GM23338 (cell line): Measurements from ENCODE around the gene AANAT. TPM values are rescaled to one million over a fixed set of nuclear protein-coding genes. Genes with fewer than 3 reads are reported as not detected.

Experiments
- ATAC-seq: fragments of 200-7000 bp; cut with Tn5 transposase; 3 replicates; pipeline ENCODE4 v1.9.1; 2020
- DNase-seq: peaks from one replicate; pipeline ENCODE4 v3.0.0-alpha.2; 2015; ENCODE audit warnings: low spot score
- H2AFZ ChIP-seq: fragments of 200-600 bp; sonication (generic); 2 replicates; pipeline ENCODE4 v1.8.0; 2016; ENCODE audit warnings: antibody characterized with exemption, mild to moderate bottlenecking, moderate library complexity
- H3F3A ChIP-seq: fragments of 200-600 bp; sonication (generic); replicated peaks from 2 replicates; pipeline ENCODE4 v1.8.0; 2017; ENCODE audit warnings: antibody characterized with exemption, mixed run types, low read depth
- H3K27ac ChIP-seq: fragments of 200-600 bp; sonication (generic); 2 replicates; pipeline ENCODE4 v1.6.1; 2016; ENCODE audit warnings: low read depth
- H3K27me3 ChIP-seq: fragments of 200-600 bp; sonication (generic); 2 replicates; pipeline ENCODE4 v1.8.0; 2016; ENCODE audit warnings: mild to moderate bottlenecking, mixed run types, moderate library complexity; ENCODE audit not compliant: insufficient read depth
- H3K36me3 ChIP-seq: fragments of 200-600 bp; sonication (generic); 2 replicates; pipeline ENCODE4 v1.8.0; 2016; ENCODE audit warnings: mild to moderate bottlenecking; ENCODE audit not compliant: insufficient read depth
- H3K4me1 ChIP-seq: fragments of 200-600 bp; sonication (generic); 2 replicates; pipeline ENCODE4 v1.8.0; 2016; ENCODE audit warnings: mild to moderate bottlenecking, moderate library complexity; ENCODE audit not compliant: insufficient read depth
- H3K4me2 ChIP-seq: fragments of 200-600 bp; sonication (generic); 2 replicates; pipeline ENCODE4 v1.7.1; 2017; ENCODE audit warnings: mixed run types
- H3K4me3 ChIP-seq: fragments of 200-600 bp; sonication (generic); 2 replicates; pipeline ENCODE4 v1.6.1; 2016; ENCODE audit warnings: mixed run types
- H3K79me2 ChIP-seq: fragments of 200-600 bp; sonication (generic); replicated peaks from 2 replicates; pipeline ENCODE4 v1.8.0; 2017; ENCODE audit warnings: mild to moderate bottlenecking; ENCODE audit not compliant: insufficient read depth
- H3K9me2 ChIP-seq: fragments of 200-600 bp; sonication (generic); 2 replicates; pipeline ENCODE4 v1.8.0; 2017; ENCODE audit not compliant: insufficient read depth
- H4K20me1 ChIP-seq: fragments of 200-600 bp; sonication (generic); replicated peaks from 2 replicates; pipeline ENCODE4 v1.8.0; 2017; ENCODE audit warnings: mild to moderate bottlenecking; ENCODE audit not compliant: insufficient read depth
- H3K27ac Mint-ChIP-seq: 2 replicates; pipeline ENCODE4 v1.8.0; 2020; ENCODE audit warnings: inconsistent platforms, mild to moderate bottlenecking, moderate library complexity, mixed read lengths
- H3K27me3 Mint-ChIP-seq: 3 replicates; pipeline ENCODE4 v1.8.0; 2022; ENCODE audit warnings: low read depth, mild to moderate bottlenecking, moderate library complexity, mixed read lengths, inconsistent platforms; ENCODE audit not compliant: insufficient read depth, poor library complexity
- H3K36me3 Mint-ChIP-seq: 3 replicates; pipeline ENCODE4 v1.8.0; 2021; ENCODE audit warnings: low read depth, mild to moderate bottlenecking, inconsistent platforms, moderate library complexity, mixed read lengths
- H3K4me1 Mint-ChIP-seq: 3 replicates; pipeline ENCODE4 v1.8.0; 2020; ENCODE audit warnings: mild to moderate bottlenecking, inconsistent platforms, mixed read lengths
- H3K4me3 Mint-ChIP-seq: 3 replicates; pipeline ENCODE4 v1.8.0; 2021; ENCODE audit warnings: moderate library complexity, mild to moderate bottlenecking, inconsistent platforms, mixed read lengths
- H3K9me3 Mint-ChIP-seq: 3 replicates; pipeline ENCODE4 v1.8.0; 2020; ENCODE audit warnings: moderate library complexity, mild to moderate bottlenecking, inconsistent platforms, mixed read lengths
- CREB1 ChIP-seq: fragments of 250-450 bp; sonication (Bioruptor Pico); IDR thresholded peaks from 2 replicates; pipeline ENCODE4 v1.5.0; 2020; ENCODE audit warnings: low read depth, mild to moderate bottlenecking, moderate library complexity
- EZH2 ChIP-seq: fragments of 200-600 bp; sonication (generic); IDR thresholded peaks from one replicate; pipeline ENCODE4 v1.8.0; 2017; ENCODE audit warnings: antibody characterized with exemption, mild to moderate bottlenecking, low read depth; ENCODE audit not compliant: unreplicated experiment
- EZH2phosphoT487 ChIP-seq: fragments of 200-600 bp; sonication (generic); IDR thresholded peaks from one replicate; pipeline ENCODE4 v1.8.1; 2018; ENCODE audit warnings: antibody characterized with exemption; ENCODE audit not compliant: unreplicated experiment
- JUNB ChIP-seq: IDR thresholded peaks from one replicate; pipeline ENCODE4 v1.6.1; 2016; ENCODE audit warnings: antibody characterized with exemption; ENCODE audit not compliant: unreplicated experiment
- NANOG ChIP-seq: IDR thresholded peaks from 2 replicates; pipeline ENCODE4 v1.6.1; 2016; ENCODE audit warnings: antibody characterized with exemption, borderline replicate concordance
- POLR2AphosphoS5 ChIP-seq: IDR thresholded peaks from 2 replicates; pipeline ENCODE4 v1.6.1; 2016; ENCODE audit warnings: antibody characterized with exemption, low read depth
- STAT1 ChIP-seq: IDR thresholded peaks from one replicate; pipeline ENCODE4 v1.6.1; 2016; ENCODE audit warnings: antibody characterized with exemption; ENCODE audit not compliant: unreplicated experiment
- ZNF114 ChIP-seq: fragments of 250-450 bp; sonication (Bioruptor Pico); IDR thresholded peaks from 2 replicates; pipeline ENCODE4 v1.5.0; 2020; ENCODE audit warnings: mild to moderate bottlenecking, moderate library complexity
- ZNF331 ChIP-seq: fragments of 250-450 bp; sonication (Bioruptor Pico); IDR thresholded peaks from 2 replicates; pipeline ENCODE4 v1.5.0; 2020; ENCODE audit warnings: low read depth, mild to moderate bottlenecking, moderate library complexity
- polyA plus RNA-seq: library from polyadenylated mRNA; unstranded; fragments of >200 nt; fragmentation: Nextera tagmentation; extraction: Ambion mirVana; gene quantifications from 2 replicates; pipeline ENCODE4 v1.2.1, GENCODE V29; 2016
- total RNA-seq: library from RNA; depleted of rRNA; stranded (reverse); fragments of >200 nt; shearing (Covaris generic); gene quantifications from 2 replicates; pipeline ENCODE4 v1.2.3, GENCODE V29; 2014
- TF ChIP-seq, protein P1 (sequence below): IDR thresholded peaks from 2 replicates; pipeline ENCODE4 v1.6.1; 2016; ENCODE audit warnings: antibody characterized with exemption
- TF ChIP-seq, protein P2 (sequence below): fragments of 250-450 bp; sonication (Bioruptor Pico); IDR thresholded peaks from 2 replicates; pipeline ENCODE4 v1.5.0; 2020; ENCODE audit warnings: mild to moderate bottlenecking, moderate library complexity
- TF ChIP-seq, protein P3 (sequence below), 2 experiments: fragments of 200-600 bp in 1 of 2; sonication (generic) in 1 of 2; conservative IDR thresholded peaks; 2 replicates each; pipeline versions ENCODE4 v1.5.1 to v1.6.1; 2016 to 2017; ENCODE audit warnings: antibody characterized with exemption in 2 of 2, low read depth in 2 of 2, mild to moderate bottlenecking in 2 of 2, moderate library complexity in 1 of 2
- TF ChIP-seq, protein P4 (sequence below): IDR thresholded peaks from one replicate; pipeline ENCODE4 v1.6.1; 2018; ENCODE audit warnings: antibody characterized with exemption; ENCODE audit not compliant: unreplicated experiment

AANAT gene
- total and polyA plus RNA-seq, 2 experiments from 2014 or later = 0.28 to 1.0 TPM

DNA sequence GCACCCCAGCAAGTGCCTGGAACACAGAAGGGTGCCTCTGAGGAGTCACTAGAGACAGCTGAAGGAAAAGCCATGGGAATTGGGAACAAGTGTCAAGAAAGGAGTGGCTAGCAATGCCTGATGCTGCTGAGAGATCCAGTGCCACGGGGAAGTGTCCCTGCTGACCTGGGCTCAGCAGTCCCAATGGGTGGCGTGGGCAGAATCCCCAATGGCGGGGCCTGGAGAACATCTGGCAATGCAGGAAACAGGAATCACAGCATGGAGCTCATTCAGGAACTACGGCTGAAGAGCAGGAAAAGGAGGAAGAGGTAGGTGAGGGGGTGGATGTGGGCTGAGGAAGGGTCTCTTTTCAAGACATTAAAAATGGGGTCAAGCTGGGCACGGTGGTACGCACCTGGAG is 44.5 kb upstream of the AANAT start:
- Histone ChIP-seq H2AFZ (no peak overlapping the region), H3K4me1 (peaks cover 37% of the 10 kb centered on the region), H3K27ac (no peak overlapping the region), H3K4me2 (no peak overlapping the region), H3K27me3 (no peaks in the 10 kb centered on the region), H3K4me3 (no peak overlapping the region), H3K79me2 (peaks cover 95% of the 10 kb centered on the region), H3K9me2 (no peaks in the 10 kb centered on the region; the same call in 1 of the 2 replicates), H3K36me3 (no peaks in the 10 kb centered on the region), H3F3A (peaks cover 3% of the 10 kb centered on the region; the same call in 1 of the 2 replicates), H4K20me1 (peaks cover 56% of the 10 kb centered on the region)
- H3K27me3 Mint-ChIP-seq = peaks cover 7% of the 10 kb centered on the region
- no peaks in the 10 kb centered on the region; the same call in 2 of the 3 replicates for H3K9me3 Mint-ChIP-seq
- TF ChIP-seq JUNB (no peak), EZH2 (no peak), POLR2AphosphoS5 (no peak), ZNF331 (no peak), NANOG (no peak), EZH2phosphoT487 (no peak), STAT1 (no peak), CREB1 (no peak), ZNF114 (CRISPR knock-in tag) (no peak)
- TF ChIP-seq, protein P1, sequence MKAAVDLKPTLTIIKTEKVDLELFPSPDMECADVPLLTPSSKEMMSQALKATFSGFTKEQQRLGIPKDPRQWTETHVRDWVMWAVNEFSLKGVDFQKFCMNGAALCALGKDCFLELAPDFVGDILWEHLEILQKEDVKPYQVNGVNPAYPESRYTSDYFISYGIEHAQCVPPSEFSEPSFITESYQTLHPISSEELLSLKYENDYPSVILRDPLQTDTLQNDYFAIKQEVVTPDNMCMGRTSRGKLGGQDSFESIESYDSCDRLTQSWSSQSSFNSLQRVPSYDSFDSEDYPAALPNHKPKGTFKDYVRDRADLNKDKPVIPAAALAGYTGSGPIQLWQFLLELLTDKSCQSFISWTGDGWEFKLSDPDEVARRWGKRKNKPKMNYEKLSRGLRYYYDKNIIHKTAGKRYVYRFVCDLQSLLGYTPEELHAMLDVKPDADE = no peak
- TF ChIP-seq, protein P2, sequence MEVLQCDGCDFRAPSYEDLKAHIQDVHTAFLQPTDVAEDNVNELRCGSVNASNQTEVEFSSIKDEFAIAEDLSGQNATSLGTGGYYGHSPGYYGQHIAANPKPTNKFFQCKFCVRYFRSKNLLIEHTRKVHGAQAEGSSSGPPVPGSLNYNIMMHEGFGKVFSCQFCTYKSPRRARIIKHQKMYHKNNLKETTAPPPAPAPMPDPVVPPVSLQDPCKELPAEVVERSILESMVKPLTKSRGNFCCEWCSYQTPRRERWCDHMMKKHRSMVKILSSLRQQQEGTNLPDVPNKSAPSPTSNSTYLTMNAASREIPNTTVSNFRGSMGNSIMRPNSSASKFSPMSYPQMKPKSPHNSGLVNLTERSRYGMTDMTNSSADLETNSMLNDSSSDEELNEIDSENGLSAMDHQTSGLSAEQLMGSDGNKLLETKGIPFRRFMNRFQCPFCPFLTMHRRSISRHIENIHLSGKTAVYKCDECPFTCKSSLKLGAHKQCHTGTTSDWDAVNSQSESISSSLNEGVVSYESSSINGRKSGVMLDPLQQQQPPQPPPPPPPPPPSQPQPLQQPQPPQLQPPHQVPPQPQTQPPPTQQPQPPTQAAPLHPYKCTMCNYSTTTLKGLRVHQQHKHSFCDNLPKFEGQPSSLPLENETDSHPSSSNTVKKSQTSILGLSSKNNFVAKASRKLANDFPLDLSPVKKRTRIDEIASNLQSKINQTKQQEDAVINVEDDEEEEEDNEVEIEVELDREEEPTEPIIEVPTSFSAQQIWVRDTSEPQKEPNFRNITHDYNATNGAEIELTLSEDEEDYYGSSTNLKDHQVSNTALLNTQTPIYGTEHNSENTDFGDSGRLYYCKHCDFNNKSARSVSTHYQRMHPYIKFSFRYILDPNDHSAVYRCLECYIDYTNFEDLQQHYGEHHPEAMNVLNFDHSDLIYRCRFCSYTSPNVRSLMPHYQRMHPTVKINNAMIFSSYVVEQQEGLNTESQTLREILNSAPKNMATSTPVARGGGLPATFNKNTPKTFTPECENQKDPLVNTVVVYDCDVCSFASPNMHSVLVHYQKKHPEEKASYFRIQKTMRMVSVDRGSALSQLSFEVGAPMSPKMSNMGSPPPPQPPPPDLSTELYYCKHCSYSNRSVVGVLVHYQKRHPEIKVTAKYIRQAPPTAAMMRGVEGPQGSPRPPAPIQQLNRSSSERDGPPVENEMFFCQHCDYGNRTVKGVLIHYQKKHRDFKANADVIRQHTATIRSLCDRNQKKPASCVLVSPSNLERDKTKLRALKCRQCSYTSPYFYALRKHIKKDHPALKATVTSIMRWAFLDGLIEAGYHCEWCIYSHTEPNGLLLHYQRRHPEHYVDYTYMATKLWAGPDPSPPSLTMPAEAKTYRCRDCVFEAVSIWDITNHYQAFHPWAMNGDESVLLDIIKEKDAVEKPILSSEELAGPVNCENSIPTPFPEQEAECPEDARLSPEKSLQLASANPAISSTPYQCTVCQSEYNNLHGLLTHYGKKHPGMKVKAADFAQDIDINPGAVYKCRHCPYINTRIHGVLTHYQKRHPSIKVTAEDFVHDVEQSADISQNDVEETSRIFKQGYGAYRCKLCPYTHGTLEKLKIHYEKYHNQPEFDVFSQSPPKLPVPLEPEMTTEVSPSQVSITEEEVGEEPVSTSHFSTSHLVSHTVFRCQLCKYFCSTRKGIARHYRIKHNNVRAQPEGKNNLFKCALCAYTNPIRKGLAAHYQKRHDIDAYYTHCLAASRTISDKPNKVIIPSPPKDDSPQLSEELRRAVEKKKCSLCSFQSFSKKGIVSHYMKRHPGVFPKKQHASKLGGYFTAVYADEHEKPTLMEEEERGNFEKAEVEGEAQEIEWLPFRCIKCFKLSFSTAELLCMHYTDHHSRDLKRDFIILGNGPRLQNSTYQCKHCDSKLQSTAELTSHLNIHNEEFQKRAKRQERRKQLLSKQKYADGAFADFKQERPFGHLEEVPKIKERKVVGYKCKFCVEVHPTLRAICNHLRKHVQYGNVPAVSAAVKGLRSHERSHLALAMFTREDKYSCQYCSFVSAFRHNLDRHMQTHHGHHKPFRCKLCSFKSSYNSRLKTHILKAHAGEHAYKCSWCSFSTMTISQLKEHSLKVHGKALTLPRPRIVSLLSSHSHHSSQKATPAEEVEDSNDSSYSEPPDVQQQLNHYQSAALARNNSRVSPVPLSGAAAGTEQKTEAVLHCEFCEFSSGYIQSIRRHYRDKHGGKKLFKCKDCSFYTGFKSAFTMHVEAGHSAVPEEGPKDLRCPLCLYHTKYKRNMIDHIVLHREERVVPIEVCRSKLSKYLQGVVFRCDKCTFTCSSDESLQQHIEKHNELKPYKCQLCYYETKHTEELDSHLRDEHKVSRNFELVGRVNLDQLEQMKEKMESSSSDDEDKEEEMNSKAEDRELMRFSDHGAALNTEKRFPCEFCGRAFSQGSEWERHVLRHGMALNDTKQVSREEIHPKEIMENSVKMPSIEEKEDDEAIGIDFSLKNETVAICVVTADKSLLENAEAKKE (CRISPR knock-in tag) = no peak
- TF ChIP-seq, protein P3, sequence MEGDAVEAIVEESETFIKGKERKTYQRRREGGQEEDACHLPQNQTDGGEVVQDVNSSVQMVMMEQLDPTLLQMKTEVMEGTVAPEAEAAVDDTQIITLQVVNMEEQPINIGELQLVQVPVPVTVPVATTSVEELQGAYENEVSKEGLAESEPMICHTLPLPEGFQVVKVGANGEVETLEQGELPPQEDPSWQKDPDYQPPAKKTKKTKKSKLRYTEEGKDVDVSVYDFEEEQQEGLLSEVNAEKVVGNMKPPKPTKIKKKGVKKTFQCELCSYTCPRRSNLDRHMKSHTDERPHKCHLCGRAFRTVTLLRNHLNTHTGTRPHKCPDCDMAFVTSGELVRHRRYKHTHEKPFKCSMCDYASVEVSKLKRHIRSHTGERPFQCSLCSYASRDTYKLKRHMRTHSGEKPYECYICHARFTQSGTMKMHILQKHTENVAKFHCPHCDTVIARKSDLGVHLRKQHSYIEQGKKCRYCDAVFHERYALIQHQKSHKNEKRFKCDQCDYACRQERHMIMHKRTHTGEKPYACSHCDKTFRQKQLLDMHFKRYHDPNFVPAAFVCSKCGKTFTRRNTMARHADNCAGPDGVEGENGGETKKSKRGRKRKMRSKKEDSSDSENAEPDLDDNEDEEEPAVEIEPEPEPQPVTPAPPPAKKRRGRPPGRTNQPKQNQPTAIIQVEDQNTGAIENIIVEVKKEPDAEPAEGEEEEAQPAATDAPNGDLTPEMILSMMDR (conservative IDR thresholded peaks at IDR 0.05; ENCODE audit: low read depth in 2 of 2) = no peak
- TF ChIP-seq, protein P4, sequence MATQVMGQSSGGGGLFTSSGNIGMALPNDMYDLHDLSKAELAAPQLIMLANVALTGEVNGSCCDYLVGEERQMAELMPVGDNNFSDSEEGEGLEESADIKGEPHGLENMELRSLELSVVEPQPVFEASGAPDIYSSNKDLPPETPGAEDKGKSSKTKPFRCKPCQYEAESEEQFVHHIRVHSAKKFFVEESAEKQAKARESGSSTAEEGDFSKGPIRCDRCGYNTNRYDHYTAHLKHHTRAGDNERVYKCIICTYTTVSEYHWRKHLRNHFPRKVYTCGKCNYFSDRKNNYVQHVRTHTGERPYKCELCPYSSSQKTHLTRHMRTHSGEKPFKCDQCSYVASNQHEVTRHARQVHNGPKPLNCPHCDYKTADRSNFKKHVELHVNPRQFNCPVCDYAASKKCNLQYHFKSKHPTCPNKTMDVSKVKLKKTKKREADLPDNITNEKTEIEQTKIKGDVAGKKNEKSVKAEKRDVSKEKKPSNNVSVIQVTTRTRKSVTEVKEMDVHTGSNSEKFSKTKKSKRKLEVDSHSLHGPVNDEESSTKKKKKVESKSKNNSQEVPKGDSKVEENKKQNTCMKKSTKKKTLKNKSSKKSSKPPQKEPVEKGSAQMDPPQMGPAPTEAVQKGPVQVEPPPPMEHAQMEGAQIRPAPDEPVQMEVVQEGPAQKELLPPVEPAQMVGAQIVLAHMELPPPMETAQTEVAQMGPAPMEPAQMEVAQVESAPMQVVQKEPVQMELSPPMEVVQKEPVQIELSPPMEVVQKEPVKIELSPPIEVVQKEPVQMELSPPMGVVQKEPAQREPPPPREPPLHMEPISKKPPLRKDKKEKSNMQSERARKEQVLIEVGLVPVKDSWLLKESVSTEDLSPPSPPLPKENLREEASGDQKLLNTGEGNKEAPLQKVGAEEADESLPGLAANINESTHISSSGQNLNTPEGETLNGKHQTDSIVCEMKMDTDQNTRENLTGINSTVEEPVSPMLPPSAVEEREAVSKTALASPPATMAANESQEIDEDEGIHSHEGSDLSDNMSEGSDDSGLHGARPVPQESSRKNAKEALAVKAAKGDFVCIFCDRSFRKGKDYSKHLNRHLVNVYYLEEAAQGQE = no peak
- peaks cover 41% of the 10 kb centered on the region for H3K4me1 Mint-ChIP-seq
- DNase-seq = no peak
- no peak for ATAC-seq
- no peak overlapping the region for H3K4me3 Mint-ChIP-seq
- H3K36me3 Mint-ChIP-seq = peaks cover 20% of the 10 kb centered on the region
- H3K27ac Mint-ChIP-seq = no peak overlapping the region; the same call in 1 of the 2 replicates
